IMR-90 (cell line): ENCODE measurements around the gene RUSF1. TPM values are rescaled to one million over a fixed set of nuclear protein-coding genes. Genes with fewer than 3 reads are reported as not detected.

Experiments used
- ATAC-seq: fragments of 200-7000 bp; cut with Tn5 transposase; 2 replicates; pipeline ENCODE4 v1.9.1; 2020; ENCODE audit warnings: low read depth, mild to moderate bottlenecking, moderate library complexity
- BruUV-seq: library from RNA; stranded (reverse); fragments of 400-500 nt; replicated peaks from 2 replicates; lab custom pipeline; 2021; lab: Mats Ljungman, UMichigan
- CTCF ChIA-PET: fragments of 300-600 bp; formaldehyde crosslinking; extraction: SDS; loops from one replicate; lab custom pipeline; 2021; ENCODE audit warnings: antibody characterized with exemption; lab: Yijun Ruan, JAX
- POLR2A ChIA-PET: fragments of 300-600 bp; sonication (Branson Sonifier 250); formaldehyde crosslinking; loops from one replicate; lab custom pipeline; 2022; ENCODE audit warnings: antibody characterized with exemption; ENCODE audit not compliant: unreplicated experiment; lab: Charles Lee
- DNase-seq: peaks from one replicate; pipeline ENCODE4 v3.0.0; 2013
- H2AFZ ChIP-seq: replicated peaks from 2 replicates; pipeline ENCODE3; 2013; ENCODE audit warnings: low read length, mild to moderate bottlenecking; ENCODE audit not compliant: poor library complexity
- H2AK5ac ChIP-seq: 2 replicates; pipeline ENCODE4 v1.6.1; 2013; ENCODE audit warnings: low read depth, low read length, inconsistent platforms
- H2AK9ac ChIP-seq: replicated peaks from 2 replicates; pipeline ENCODE3; 2013; ENCODE audit warnings: mild to moderate bottlenecking, low read depth, low read length, moderate library complexity; ENCODE audit not compliant: poor library complexity
- H2BK120ac ChIP-seq: 2 replicates; pipeline ENCODE4 v1.6.1; 2013; ENCODE audit warnings: low read depth, low read length, inconsistent platforms
- H2BK15ac ChIP-seq: 3 replicates; pipeline ENCODE4 v1.6.1; 2013; ENCODE audit warnings: low read depth, low read length, inconsistent platforms
- H2BK20ac ChIP-seq: 2 replicates; pipeline ENCODE4 v1.6.1; 2013; ENCODE audit warnings: low read depth, mild to moderate bottlenecking, inconsistent platforms, low read length, moderate library complexity
- H2BK5ac ChIP-seq: 2 replicates; pipeline ENCODE4 v1.6.1; 2013; ENCODE audit warnings: mild to moderate bottlenecking, low read depth, low read length, inconsistent platforms; ENCODE audit not compliant: poor library complexity, severe bottlenecking
- H3K14ac ChIP-seq: replicated peaks from 2 replicates; pipeline ENCODE4 v1.6.1; 2013; ENCODE audit warnings: low read depth, low read length, inconsistent platforms
- H3K18ac ChIP-seq: 2 replicates; pipeline ENCODE4 v1.6.1; 2013; ENCODE audit warnings: low read depth, low read length, control low read depth
- H3K23ac ChIP-seq: 2 replicates; pipeline ENCODE4 v1.6.1; 2013; ENCODE audit warnings: low read depth, low read length, inconsistent platforms
- H3K27ac ChIP-seq: 2 replicates; pipeline ENCODE4 v1.5.1; 2013; ENCODE audit warnings: mild to moderate bottlenecking, control low read depth, low read length; ENCODE audit not compliant: insufficient read depth
- H3K27me3 ChIP-seq: 2 replicates; pipeline ENCODE4 v1.6.1; 2013; ENCODE audit warnings: low read length; ENCODE audit not compliant: control insufficient read depth, insufficient read depth
- H3K36me3 ChIP-seq: 2 replicates; pipeline ENCODE4 v1.6.1; 2013; ENCODE audit warnings: low read length, mixed read lengths; ENCODE audit not compliant: control insufficient read depth, insufficient read depth
- H3K4ac ChIP-seq: 2 replicates; pipeline ENCODE4 v1.6.1; 2013; ENCODE audit warnings: low read depth, low read length, inconsistent platforms
- H3K4me1 ChIP-seq: 2 replicates; pipeline ENCODE4 v1.6.1; 2013; ENCODE audit warnings: low read length, mixed read lengths; ENCODE audit not compliant: control insufficient read depth, insufficient read depth
- H3K4me2 ChIP-seq: 2 replicates; pipeline ENCODE4 v1.6.1; 2013; ENCODE audit warnings: low read depth, mild to moderate bottlenecking, control low read depth, low read length, moderate library complexity
- H3K4me3 ChIP-seq: 2 replicates; pipeline ENCODE4 v1.5.1; 2013; ENCODE audit warnings: low read depth, mild to moderate bottlenecking, control low read depth, low read length, moderate library complexity; ENCODE audit not compliant: insufficient read depth
- H3K56ac ChIP-seq: 2 replicates; pipeline ENCODE4 v1.6.1; 2013; ENCODE audit warnings: low read length, inconsistent platforms; ENCODE audit not compliant: insufficient read depth; ENCODE audit errors: extremely low read depth
- H3K79me1 ChIP-seq, 2 experiments: 2 replicates each; pipeline ENCODE4 v1.6.1; 2013; ENCODE audit warnings: low read length in 2 of 2, inconsistent platforms in 1 of 2, low read depth in 1 of 2
- H3K9ac ChIP-seq: 2 replicates; pipeline ENCODE4 v1.6.1; 2013; ENCODE audit warnings: low read depth, low read length, control low read depth
- H3K9me1 ChIP-seq: 2 replicates; pipeline ENCODE4 v1.6.1; 2013; ENCODE audit warnings: low read length, inconsistent platforms; ENCODE audit not compliant: insufficient read depth
- H3K9me3 ChIP-seq: 2 replicates; pipeline ENCODE4 v1.6.1; 2013; ENCODE audit warnings: low read length; ENCODE audit not compliant: control insufficient read depth, insufficient read depth
- H4K20me1 ChIP-seq: 2 replicates; pipeline ENCODE4 v1.6.1; 2013; ENCODE audit warnings: low read length, inconsistent platforms; ENCODE audit not compliant: insufficient read depth
- H4K5ac ChIP-seq: 2 replicates; pipeline ENCODE4 v1.6.1; 2013; ENCODE audit warnings: mild to moderate bottlenecking, low read depth, low read length, control low read depth
- H4K8ac ChIP-seq, 2 experiments: 2 replicates each; pipeline ENCODE4 v1.6.1; 2013; ENCODE audit warnings: low read depth in 2 of 2, low read length in 2 of 2, control low read depth in 1 of 2, inconsistent platforms in 1 of 2
- H4K91ac ChIP-seq: 2 replicates; pipeline ENCODE4 v1.6.1; 2013; ENCODE audit warnings: low read depth, low read length, inconsistent platforms; ENCODE audit not compliant: insufficient read depth
- CEBPB ChIP-seq: IDR thresholded peaks from 2 replicates; pipeline ENCODE4 v1.6.1; 2012; ENCODE audit warnings: low read depth, low read length, improper control_type of control experiment
- CHD1 ChIP-seq: IDR thresholded peaks from 2 replicates; pipeline ENCODE4 v1.6.1; 2012; ENCODE audit warnings: low read depth, low read length, improper control_type of control experiment
- CTCF ChIP-seq: conservative IDR thresholded peaks from 2 replicates; pipeline ENCODE4 v1.5.1; 2012; ENCODE audit warnings: mild to moderate bottlenecking, low read depth, low read length, improper control_type of control experiment
- FOS ChIP-seq: fragments of 150-350 bp; IDR thresholded peaks from 2 replicates; pipeline ENCODE4 v1.6.1; 2016; ENCODE audit warnings: low read depth, low read length
- MAFK ChIP-seq: IDR thresholded peaks from 2 replicates; pipeline ENCODE4 v1.6.1; 2012; ENCODE audit warnings: low read depth, low read length, improper control_type of control experiment
- MAZ ChIP-seq: IDR thresholded peaks from 2 replicates; pipeline ENCODE4 v1.6.1; 2012; ENCODE audit warnings: low read depth, mild to moderate bottlenecking, low read length, improper control_type of control experiment, moderate library complexity, borderline replicate concordance
- MXI1 ChIP-seq: IDR thresholded peaks from 2 replicates; pipeline ENCODE4 v1.6.1; 2012; ENCODE audit warnings: low read depth, mild to moderate bottlenecking, low read length, moderate library complexity, borderline replicate concordance
- NFE2L2 ChIP-seq: fragments of 150-350 bp; IDR thresholded peaks from 2 replicates; pipeline ENCODE4 v1.6.1; 2016; ENCODE audit warnings: low read depth, mild to moderate bottlenecking, low read length
- POLR2A ChIP-seq: IDR thresholded peaks from 2 replicates; pipeline ENCODE4 v1.6.1; 2012; ENCODE audit warnings: mild to moderate bottlenecking, low read depth, low read length
- RAD21 ChIP-seq: IDR thresholded peaks from 2 replicates; pipeline ENCODE4 v1.6.1; 2012; ENCODE audit warnings: low read length, improper control_type of control experiment
- RCOR1 ChIP-seq: IDR thresholded peaks from 2 replicates; pipeline ENCODE4 v1.6.1; 2012; ENCODE audit warnings: mild to moderate bottlenecking, low read length, improper control_type of control experiment; ENCODE audit not compliant: insufficient replicate concordance
- RFX5 ChIP-seq: IDR thresholded peaks from 2 replicates; pipeline ENCODE4 v1.8.0; 2012; ENCODE audit warnings: low read depth, mild to moderate bottlenecking, low read length, moderate library complexity
- SMC3 ChIP-seq: fragments of 150-350 bp; IDR thresholded peaks from 2 replicates; pipeline ENCODE4 v1.6.1; 2016; ENCODE audit warnings: low read depth, mild to moderate bottlenecking, antibody characterized with exemption, low read length, moderate library complexity
- USF2 ChIP-seq: fragments of 150-350 bp; IDR thresholded peaks from 2 replicates; pipeline ENCODE4 v1.6.1; 2017; ENCODE audit warnings: mild to moderate bottlenecking, antibody characterized with exemption, low read length, low read depth
- WGBS, 2 experiments: methylation state at CpG; one replicate each; pipeline versions ENCODE4 v1.1.5 to v1.1.7; 2013; ENCODE audit warnings: missing lambda C conversion rate in 2 of 2; ENCODE audit not compliant: insufficient read length in 1 of 2; ENCODE audit errors: extremely low coverage in 2 of 2; 5-methylcytosine and 5-hydroxymethylcytosine counted together
- dilution Hi-C: fragments of 300-500 bp; cut with HindIII; formaldehyde crosslinking; loops from one replicate; pipeline ENCODE4 v1.14.3; 2018; ENCODE audit warnings: low sequenced_read_pairs; ENCODE audit not compliant: unreplicated experiment
- in situ Hi-C: fragments of 300-500 bp; cut with MboI; formaldehyde crosslinking; loops from 3 replicates; pipeline ENCODE4 v1.14.3; 2019; ENCODE audit warnings: low sequenced_read_pairs, inconsistent platforms, mixed read lengths
- intact Hi-C: fragments of 100-400 bp; cut with micrococcal nuclease; formaldehyde crosslinking; loops from 2 replicates; pipeline ENCODE4 v1.10.0; 2022
- polyA plus RNA-seq, 3 experiments: library from polyadenylated mRNA; depleted of rRNA; stranded (reverse); fragments of >200 nt; gene quantifications; 2 replicates each; pipeline ENCODE4 v1.2.3, GENCODE V29; 2012; ENCODE audit warnings: low replicate concordance in 1 of 3
- total RNA-seq: library from RNA; depleted of rRNA; stranded (reverse); fragments of >200 nt; gene quantifications from 2 replicates; pipeline ENCODE4 v1.2.3, GENCODE V29; 2012

Gene RUSF1
- total and polyA plus RNA-seq, 2 of the 4 experiments (the other 2 are of a cell fraction) = 22.9 to 65.0 TPM

GRCh38 chr16:31491778-31492418 lies 16.3 kb downstream of the RUSF1 start:
- dilution Hi-C loops = no loop called here
- H3K9me1 ChIP-seq = no peaks in the 10 kb centered on the region; the same call in 1 of the 2 replicates
- H3K9me3 ChIP-seq = no peaks in the 10 kb centered on the region
- DNase-seq (no peak), ATAC-seq (no peak)
- no peak overlapping the region for H3K18ac ChIP-seq
- H2BK15ac ChIP-seq = no peak overlapping the region
- H3K14ac ChIP-seq = no peak overlapping the region
- no peak overlapping the region for H2AK5ac ChIP-seq
- no peak overlapping the region for H3K56ac ChIP-seq
- H3K4me1 ChIP-seq = peaks cover 6% of the 10 kb centered on the region; the same call in 1 of the 2 replicates
- no peak overlapping the region for H3K4me3 ChIP-seq
- POLR2A ChIA-PET = no interaction called here
- peaks cover 2% of the 10 kb centered on the region; the same call in 1 of the 2 replicates for H3K27me3 ChIP-seq
- H3K79me1 ChIP-seq = no peaks in the 10 kb centered on the region
- H4K8ac ChIP-seq = no peak overlapping the region
- H4K91ac ChIP-seq = no peak overlapping the region
- H3K23ac ChIP-seq = no peak overlapping the region
- H3K4ac ChIP-seq = no peak overlapping the region
- CTCF ChIA-PET = no interaction called here
- in situ Hi-C loops = no loop called here
- intact Hi-C loops = no loop called here
- peaks cover 3% of the 10 kb centered on the region; the same call in 1 of the 2 replicates for H4K20me1 ChIP-seq
- no peak overlapping the region for H4K5ac ChIP-seq
- H2BK120ac ChIP-seq = no peak overlapping the region
- no peak overlapping the region for H2BK20ac ChIP-seq
- no peak for TF ChIP-seq CEBPB
- TF ChIP-seq MAFK = no peak
- no peak for TF ChIP-seq USF2
- no peak for TF ChIP-seq POLR2A
- TF ChIP-seq MAZ = no peak
- no peak for TF ChIP-seq FOS
- TF ChIP-seq SMC3 = no peak
- TF ChIP-seq CTCF = no peak
- no peak for TF ChIP-seq RCOR1
- TF ChIP-seq RAD21 = no peak
- no peak for TF ChIP-seq NFE2L2
- TF ChIP-seq CHD1 = no peak
- no peak for TF ChIP-seq RFX5
- TF ChIP-seq MXI1 = no peak
- no TSS peak for BruUV-seq
- H3K4me2 ChIP-seq = no peak overlapping the region
- H3K36me3 ChIP-seq = peaks cover 58% of the 10 kb centered on the region
- no peak overlapping the region for H3K9ac ChIP-seq
- no peak overlapping the region for H2BK5ac ChIP-seq
- no peak overlapping the region for H3K27ac ChIP-seq
- 100% methylated on average over 1 of the region's 8 CpGs; no CpG with 5 or more reads in 1 of the 2 experiments for whole genome bisulfite sequencing, 2 experiments
- peak overlapping the region; percentile 31 for H2AK9ac ChIP-seq
- no peak overlapping the region for H2AFZ ChIP-seq
